Omental fat pad (tissue), 4 donors: ENCODE measurements around the gene RAD50. TPM values are rescaled to one million over a fixed set of nuclear protein-coding genes. Genes with fewer than 3 reads are reported as not detected.
A peak's percentile ranks its signal among the peaks of the same experiment; 100 is the strongest.

Experiments used
- ATAC-seq: fragments of 150-250 bp; one replicate; pipeline ENCODE4 v1.9.1; 2016; ENCODE audit warnings: mild to moderate bottlenecking, moderate library complexity; ENCODE audit not compliant: low FRiP score
- DNase-seq: peaks from one replicate; pipeline ENCODE4 v3.0.0-alpha.2; 2019; ENCODE audit warnings: low spot score
- total RNA-seq, 4 donors: library from RNA; depleted of rRNA; stranded (reverse); fragments of >200 nt; gene quantifications; one replicate each; pipeline ENCODE4 v1.1.0, GENCODE V29; 2016
- TF ChIP-seq, protein P1 (sequence below), 3 donors: fragments of 450-650 bp; IDR thresholded peaks; one replicate each; pipeline ENCODE4 v1.5.1; 2016 to 2017; ENCODE audit warnings: antibody characterized with exemption in 3 of 3, mild to moderate bottlenecking in 3 of 3, moderate library complexity in 2 of 3

RAD50 gene
- total RNA-seq, 4 donors from 2014 or later, result 23.4 to 37.4 (median 29.8) TPM

GRCh38 chr5:132656774-132657355 lies 100.1 kb downstream of the RAD50 start:
- TF ChIP-seq, protein P1, sequence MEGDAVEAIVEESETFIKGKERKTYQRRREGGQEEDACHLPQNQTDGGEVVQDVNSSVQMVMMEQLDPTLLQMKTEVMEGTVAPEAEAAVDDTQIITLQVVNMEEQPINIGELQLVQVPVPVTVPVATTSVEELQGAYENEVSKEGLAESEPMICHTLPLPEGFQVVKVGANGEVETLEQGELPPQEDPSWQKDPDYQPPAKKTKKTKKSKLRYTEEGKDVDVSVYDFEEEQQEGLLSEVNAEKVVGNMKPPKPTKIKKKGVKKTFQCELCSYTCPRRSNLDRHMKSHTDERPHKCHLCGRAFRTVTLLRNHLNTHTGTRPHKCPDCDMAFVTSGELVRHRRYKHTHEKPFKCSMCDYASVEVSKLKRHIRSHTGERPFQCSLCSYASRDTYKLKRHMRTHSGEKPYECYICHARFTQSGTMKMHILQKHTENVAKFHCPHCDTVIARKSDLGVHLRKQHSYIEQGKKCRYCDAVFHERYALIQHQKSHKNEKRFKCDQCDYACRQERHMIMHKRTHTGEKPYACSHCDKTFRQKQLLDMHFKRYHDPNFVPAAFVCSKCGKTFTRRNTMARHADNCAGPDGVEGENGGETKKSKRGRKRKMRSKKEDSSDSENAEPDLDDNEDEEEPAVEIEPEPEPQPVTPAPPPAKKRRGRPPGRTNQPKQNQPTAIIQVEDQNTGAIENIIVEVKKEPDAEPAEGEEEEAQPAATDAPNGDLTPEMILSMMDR (IDR thresholded peaks at IDR 0.05), result no peak
- DNase-seq (no peak), ATAC-seq (peak; percentile 6)

DNA sequence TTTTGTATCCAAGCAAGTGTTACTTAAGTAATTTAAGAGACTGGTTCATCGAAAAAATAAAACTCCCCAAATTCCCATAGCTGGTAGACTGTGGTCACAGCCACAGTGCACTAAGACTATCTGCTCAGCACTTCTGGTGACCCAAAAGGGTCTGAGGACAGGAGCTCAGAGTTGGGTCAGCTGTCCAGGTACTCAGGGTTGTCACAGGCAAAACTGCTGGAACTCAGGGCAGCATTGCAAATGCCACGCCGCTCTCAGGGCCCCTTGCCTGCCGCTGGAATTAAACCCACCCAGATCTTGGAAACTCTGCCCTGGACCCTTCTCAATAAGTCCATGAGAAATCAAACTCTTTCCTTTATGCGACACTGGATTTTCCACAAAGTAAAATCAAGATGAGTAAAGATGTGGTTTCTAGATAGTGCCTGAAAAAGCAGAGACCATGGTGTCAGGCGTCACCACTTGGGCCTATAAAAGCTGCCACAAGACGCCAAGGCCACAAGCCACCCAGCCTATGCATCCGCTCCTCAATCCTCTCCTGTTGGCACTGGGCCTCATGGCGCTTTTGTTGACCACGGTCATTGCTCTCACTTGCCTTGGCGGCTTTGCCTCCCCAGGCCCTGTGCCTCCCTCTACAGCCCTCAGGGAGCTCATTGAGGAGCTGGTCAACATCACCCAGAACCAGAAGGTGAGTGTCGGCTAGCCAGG lies 101.1 kb downstream of the RAD50 start, which contains the start of gene IL13:
IL13 (plus strand) TSS at position 498 of the 705 bp plus-strand sequence; CDS start at position 512, 14 bp downstream.
- TF ChIP-seq, protein P1 (IDR thresholded peaks at IDR 0.05), result no peak
- ATAC-seq (no peak), DNase-seq (no peak)

- ATAC-seq (no peak), DNase-seq (no peak)
- TF ChIP-seq, protein P1 (IDR thresholded peaks at IDR 0.05), result no peak
Measured at GRCh38 chr5:132658381-132659302, 101.9 kb downstream of the RAD50 start.

- TF ChIP-seq, protein P1 (IDR thresholded peaks at IDR 0.05), result no peak
- ATAC-seq (no peak), DNase-seq (no peak)
Measured at GRCh38 chr5:132659598-132660493, 103.1 kb downstream of the RAD50 start.

GRCh38 chr5:132661231-132662003 lies 104.6 kb downstream of the RAD50 start:
- DNase-seq, result no peak

More at GRCh38 chr5:132661231-132662003, 104.6 kb downstream of the RAD50 start:
- TF ChIP-seq, protein P1 (IDR thresholded peaks at IDR 0.05), result no peak
- ATAC-seq, result no peak
